CD4-positive, alpha-beta memory T cell (primary cell): ENCODE results near the gene SLC12A5. TPM values are rescaled to one million over a fixed set of nuclear protein-coding genes. Genes with fewer than 3 reads are reported as not detected.

Experiments used
- CTCF ChIA-PET: fragments of 350-600 bp; sonication (Branson Sonifier 250); formaldehyde crosslinking; loops from one replicate; lab custom pipeline; 2021; ENCODE audit warnings: inconsistent platforms; ENCODE audit not compliant: partially characterized antibody; lab: Charles Lee
- POLR2A ChIA-PET: fragments of 350-600 bp; sonication (Branson Sonifier 250); formaldehyde crosslinking; loops from one replicate; lab custom pipeline; 2021; ENCODE audit not compliant: partially characterized antibody; lab: Charles Lee
- DNase-seq, 5 donors: peaks; one replicate each; pipeline versions ENCODE4 v3.0.0 to v3.0.0-alpha.2; 2020 to 2022; ENCODE audit warnings: mixed read lengths in 1 of 5
- H3K27ac ChIP-seq: one replicate; pipeline ENCODE4 v1.7.0; 2013; ENCODE audit warnings: low read depth, low read length
- H3K27me3 ChIP-seq: 2 replicates; pipeline ENCODE4 v1.7.0; 2013; ENCODE audit warnings: mild to moderate bottlenecking, low read length, moderate library complexity; ENCODE audit not compliant: insufficient read depth
- H3K36me3 ChIP-seq: 2 replicates; pipeline ENCODE4 v1.7.0; 2013; ENCODE audit warnings: mild to moderate bottlenecking, low read length, moderate library complexity; ENCODE audit not compliant: insufficient read depth
- H3K4me1 ChIP-seq: 2 replicates; pipeline ENCODE4 v1.7.0; 2013; ENCODE audit warnings: mild to moderate bottlenecking, low read length, moderate library complexity; ENCODE audit not compliant: insufficient read depth
- H3K4me3 ChIP-seq, 2 donors: one replicate each; pipeline ENCODE4 v1.7.0; 2013; ENCODE audit warnings: low read length in 2 of 2, mild to moderate bottlenecking in 1 of 2
- H3K9me3 ChIP-seq, 2 donors: one replicate each; pipeline ENCODE4 v1.7.0; 2013; ENCODE audit warnings: low read length in 2 of 2, control low read depth in 1 of 2; ENCODE audit not compliant: control insufficient read depth in 1 of 2
- H3K27ac Mint-ChIP-seq, 7 donors: one replicate each; pipeline ENCODE4 v1.8.0; 2020 to 2021; ENCODE audit warnings: mixed read lengths in 7 of 7, mild to moderate bottlenecking in 6 of 7, inconsistent platforms in 3 of 7, moderate library complexity in 3 of 7
- H3K27me3 Mint-ChIP-seq, 2 donors: one replicate each; pipeline ENCODE4 v1.8.0; 2020 to 2021; ENCODE audit warnings: mixed read lengths in 2 of 2
- H3K36me3 Mint-ChIP-seq, 2 donors: one replicate each; pipeline ENCODE4 v1.8.0; 2020 to 2021; ENCODE audit warnings: mixed read lengths in 2 of 2, inconsistent platforms in 1 of 2, mild to moderate bottlenecking in 1 of 2
- H3K4me1 Mint-ChIP-seq, 4 donors: one replicate each; pipeline ENCODE4 v1.8.0; 2020 to 2021; ENCODE audit warnings: mixed read lengths in 4 of 4, mild to moderate bottlenecking in 1 of 4
- H3K4me3 Mint-ChIP-seq, 8 donors: one replicate each; pipeline ENCODE4 v1.8.0; 2020 to 2021; ENCODE audit warnings: mixed read lengths in 8 of 8, mild to moderate bottlenecking in 7 of 8, moderate library complexity in 6 of 8, inconsistent platforms in 3 of 8
- H3K9me3 Mint-ChIP-seq, 8 donors: one replicate each; pipeline ENCODE4 v1.8.0; 2020 to 2021; ENCODE audit warnings: mixed read lengths in 8 of 8, mild to moderate bottlenecking in 5 of 8, inconsistent platforms in 3 of 8, moderate library complexity in 1 of 8
- intact Hi-C: fragments of 100-400 bp; cut with micrococcal nuclease; formaldehyde crosslinking; loops from one replicate; pipeline ENCODE4 v1.15.1; 2023
- polyA plus RNA-seq, 2 donors: library from polyadenylated mRNA; unstranded; fragments of 300-500 nt; fragmentation: Illumina TruSeq; gene quantifications; one replicate each; pipeline ENCODE4 v1.2.3, GENCODE V29; 2021
- total RNA-seq, 2 experiments: library from RNA; stranded (reverse); gene quantifications; one replicate each; pipeline ENCODE4 v1.2.3, GENCODE V29; 2021

The SLC12A5 gene
- total and polyA plus RNA-seq, 4 experiments from 2014 or later: not detected

- DNase-seq: no peak
- CTCF ChIA-PET: interaction anchor here (1.4 to 1.8 kb wide), 3 partner anchors 10 to 31 kb away, joined by 4 to 6 read pairs (median 4); no protein-coding TSS in a partner anchor
- Histone ChIP-seq H3K4me3 (no peak overlapping the region), H3K4me1 (peaks cover 24% of the 10 kb centered on the region), H3K27me3 (peaks cover 11% of the 10 kb centered on the region), H3K9me3 (no peaks in the 10 kb centered on the region), H3K36me3 (no peaks in the 10 kb centered on the region), H3K27ac (no peak overlapping the region)
- intact Hi-C loops: no loop called here
- Mint-ChIP-seq H3K36me3 (no peaks in the 10 kb centered on the region), H3K4me3 (no peak overlapping the region), H3K9me3 (no peaks in the 10 kb centered on the region), H3K27me3 (peaks cover 15 to 46% of the 10 kb centered on the region in 2 donors), H3K4me1 (peaks cover 17 to 49% (median 24%) of the 10 kb centered on the region in 4 donors), H3K27ac (no peak overlapping the region)
- POLR2A ChIA-PET: no interaction called here
Measured at GRCh38 chr20:46017272-46017671, 11.7 kb upstream of the SLC12A5 start.

- no peak overlapping the region for H3K27ac Mint-ChIP-seq
- no peak for DNase-seq
- H3K9me3 Mint-ChIP-seq: no peaks in the 10 kb centered on the region
- ChIA-PET CTCF (interaction anchor here (1.8 kb wide), 2 partner anchors 9 to 32 kb away, joined by 4 to 6 read pairs; no protein-coding TSS in a partner anchor), POLR2A (no interaction called here)
- H3K36me3 ChIP-seq: no peaks in the 10 kb centered on the region
- no peaks in the 10 kb centered on the region for H3K36me3 Mint-ChIP-seq
- no peak overlapping the region for H3K27ac ChIP-seq
- peak overlapping the region in 1 of 8 donors; percentile 33 for H3K4me3 Mint-ChIP-seq
- H3K4me3 ChIP-seq: no peak overlapping the region
- no peaks in the 10 kb centered on the region for H3K9me3 ChIP-seq
- H3K4me1 ChIP-seq: peaks cover 28% of the 10 kb centered on the region
- peaks cover 8 to 39% of the 10 kb centered on the region in 2 donors for H3K27me3 Mint-ChIP-seq
- H3K4me1 Mint-ChIP-seq: peaks cover 14 to 48% (median 22%) of the 10 kb centered on the region in 4 donors
- peaks cover 11% of the 10 kb centered on the region for H3K27me3 ChIP-seq
- intact Hi-C loops: no loop called here
Measured at GRCh38 chr20:46018112-46018511, 10.9 kb upstream of the SLC12A5 start.

- no peaks in the 10 kb centered on the region for H3K9me3 ChIP-seq
- CTCF ChIA-PET: interaction anchor here (1.8 kb wide), 2 partner anchors 9 to 32 kb away, joined by 4 to 6 read pairs; no protein-coding TSS in a partner anchor
- no peak overlapping the region for H3K27ac ChIP-seq
- Mint-ChIP-seq H3K27ac (no peak overlapping the region), H3K36me3 (no peaks in the 10 kb centered on the region), H3K27me3 (peaks cover 13 to 43% of the 10 kb centered on the region in 2 donors), H3K4me1 (peaks cover 18 to 50% (median 24%) of the 10 kb centered on the region in 4 donors), H3K9me3 (no peaks in the 10 kb centered on the region), H3K4me3 (no peak overlapping the region)
- no peaks in the 10 kb centered on the region for H3K36me3 ChIP-seq
- peaks cover 25% of the 10 kb centered on the region for H3K4me1 ChIP-seq
- POLR2A ChIA-PET: no interaction called here
- DNase-seq: no peak
- no peak overlapping the region for H3K4me3 ChIP-seq
- peaks cover 11% of the 10 kb centered on the region for H3K27me3 ChIP-seq
- intact Hi-C loops: no loop called here
Measured at GRCh38 chr20:46018611-46019010, 10.4 kb upstream of the SLC12A5 start.

GRCh38 chr20:46020555-46020954, 8.5 kb upstream of the SLC12A5 start:
- no peak for DNase-seq
- Histone ChIP-seq H3K27ac (no peak overlapping the region), H3K4me1 (peaks cover 16% of the 10 kb centered on the region), H3K9me3 (no peaks in the 10 kb centered on the region), H3K36me3 (no peaks in the 10 kb centered on the region), H3K27me3 (peaks cover 19% of the 10 kb centered on the region), H3K4me3 (no peak overlapping the region)
- peak overlapping the region in 1 of 7 donors; percentile 0 for H3K27ac Mint-ChIP-seq
- H3K9me3 Mint-ChIP-seq: no peaks in the 10 kb centered on the region
- peaks cover 13 to 37% (median 15%) of the 10 kb centered on the region in 4 donors for H3K4me1 Mint-ChIP-seq
- peak overlapping the region in 4 of 8 donors; percentile 38 to 82 (median 58) for H3K4me3 Mint-ChIP-seq
- H3K36me3 Mint-ChIP-seq: no peaks in the 10 kb centered on the region
- ChIA-PET CTCF (interaction anchor here (1.1 kb wide), 1 partner anchor 33 kb away, joined by 5 read pairs; no protein-coding TSS in a partner anchor), POLR2A (no interaction called here)
- intact Hi-C loops: loop anchor here (5.0 kb wide), 1 partner anchor 287 kb away; the partner anchor contains the start of gene CDH22
- H3K27me3 Mint-ChIP-seq: peaks cover 19 to 49% of the 10 kb centered on the region in 2 donors

- peak overlapping the region; percentile 54 to 87 (median 80) for H3K4me3 Mint-ChIP-seq
- Histone ChIP-seq H3K9me3 (no peaks in the 10 kb centered on the region), H3K27me3 (peaks cover 24% of the 10 kb centered on the region), H3K4me1 (peaks cover 16% of the 10 kb centered on the region), H3K4me3 (peak overlapping the region in 1 of 2 donors; percentile 19), H3K27ac (no peak overlapping the region), H3K36me3 (no peaks in the 10 kb centered on the region)
- peaks cover 13 to 37% (median 15%) of the 10 kb centered on the region in 4 donors for H3K4me1 Mint-ChIP-seq
- ChIA-PET POLR2A (interaction anchor here (0.7 kb wide), 1 partner anchor 17 kb away, joined by 3 read pairs; no protein-coding TSS in a partner anchor), CTCF (interaction anchor here (0.6 to 4.6 kb wide), 16 partner anchors 8 to 385 kb away, joined by 3 to 33 read pairs (median 4); partner anchors contain the start of gene MMP9)
- no peaks in the 10 kb centered on the region for H3K36me3 Mint-ChIP-seq
- H3K27ac Mint-ChIP-seq: peak overlapping the region in 3 of 7 donors; percentile 7 to 82 (median 68)
- intact Hi-C loops: loop anchor here (1.0 to 5.0 kb wide), 3 partner anchors 66 to 327 kb away; partner anchors contain the start of gene CDH22
- H3K9me3 Mint-ChIP-seq: no peaks in the 10 kb centered on the region
- H3K27me3 Mint-ChIP-seq: peaks cover 22 to 45% of the 10 kb centered on the region in 2 donors
- DNase-seq: peak in 1 of 5 donors; percentile 53
Measured at GRCh38 chr20:46021361-46022359, 7.4 kb upstream of the SLC12A5 start.

- Mint-ChIP-seq H3K27ac (no peak overlapping the region), H3K4me3 (peak overlapping the region; percentile 16 to 82 (median 64)), H3K9me3 (no peaks in the 10 kb centered on the region), H3K36me3 (no peaks in the 10 kb centered on the region), H3K27me3 (peaks cover 25 to 48% of the 10 kb centered on the region in 2 donors), H3K4me1 (peaks cover 10 to 30% (median 12%) of the 10 kb centered on the region in 4 donors)
- Histone ChIP-seq H3K9me3 (no peaks in the 10 kb centered on the region), H3K4me3 (peak overlapping the region; percentile 19 to 57), H3K4me1 (peaks cover 16% of the 10 kb centered on the region), H3K27me3 (peaks cover 27% of the 10 kb centered on the region), H3K27ac (no peak overlapping the region), H3K36me3 (no peaks in the 10 kb centered on the region)
- intact Hi-C loops: loop anchor here (1.0 to 5.0 kb wide), 3 partner anchors 65 to 326 kb away; partner anchors contain the start of gene CDH22
- CTCF ChIA-PET: interaction anchor here (0.6 to 4.6 kb wide), 18 partner anchors 9 to 384 kb away, joined by 3 to 33 read pairs (median 4); partner anchors contain the start of gene MMP9
- POLR2A ChIA-PET: interaction anchor here (0.7 to 1.0 kb wide), 3 partner anchors 18 to 152 kb away, joined by 3 read pairs; no protein-coding TSS in a partner anchor
- DNase-seq: peak; percentile 59 to 73 (median 62)
Measured at GRCh38 chr20:46022411-46023147, 6.4 kb upstream of the SLC12A5 start.
